Keratinocyte (primary cell): ENCODE measurements around the gene FAT1. TPM values are rescaled to one million over a fixed set of nuclear protein-coding genes. Genes with fewer than 3 reads are reported as not detected.

ENCODE experiments used
- DNase-seq: peaks from one replicate; pipeline ENCODE4 v3.0.0-alpha.2; 2011; ENCODE audit warnings: low read depth, missing footprints, low spot score
- FAIRE-seq: peaks from 2 replicates; lab custom pipeline; 2011; peaks lifted over from hg19 to GRCh38; lab: Jason Lieb, UNC
- H2AFZ ChIP-seq: 2 replicates; pipeline ENCODE4 v1.6.0; 2012; ENCODE audit warnings: low read length, control low read depth, inconsistent platforms; ENCODE audit not compliant: control insufficient read depth
- H3K27ac ChIP-seq: 2 replicates; pipeline ENCODE4 v1.5.1; 2011; ENCODE audit warnings: low read length; ENCODE audit not compliant: control insufficient read depth, insufficient read depth
- H3K27me3 ChIP-seq: 3 replicates; pipeline ENCODE4 v1.6.0; 2011; ENCODE audit warnings: low read length; ENCODE audit not compliant: control insufficient read depth, insufficient read depth; ENCODE audit errors: extremely low read depth
- H3K36me3 ChIP-seq, 2 experiments: 2 replicates in 1 of 2; 3 replicates in 1 of 2; pipeline ENCODE4 v1.5.1; 2011; ENCODE audit warnings: low read length in 2 of 2, mild to moderate bottlenecking in 1 of 2; ENCODE audit not compliant: control insufficient read depth in 2 of 2, insufficient read depth in 2 of 2; ENCODE audit errors: extremely low read depth in 1 of 2
- H3K4me1 ChIP-seq: 3 replicates; pipeline ENCODE4 v1.5.1; 2011; ENCODE audit warnings: low read length; ENCODE audit not compliant: control insufficient read depth, insufficient read depth; ENCODE audit errors: extremely low read depth
- H3K4me2 ChIP-seq: 3 replicates; pipeline ENCODE4 v1.6.0; 2011; ENCODE audit warnings: low read depth, low read length; ENCODE audit not compliant: control insufficient read depth, insufficient read depth; ENCODE audit errors: extremely low read depth
- H3K4me3 ChIP-seq, 3 experiments: fragments of 200-600 bp in 1 of 3; sonication (generic) in 1 of 3; 2 replicates in 2 of 3; 3 replicates in 1 of 3; pipeline ENCODE4 v1.5.1; 2011 to 2016; ENCODE audit warnings: low read length in 3 of 3, mild to moderate bottlenecking in 3 of 3, control low read depth in 2 of 3, inconsistent platforms in 1 of 3, low read depth in 1 of 3, mixed read lengths in 1 of 3, mixed run types in 1 of 3, moderate library complexity in 1 of 3; ENCODE audit not compliant: control insufficient read depth in 2 of 3, insufficient read depth in 2 of 3; ENCODE audit errors: extremely low read depth in 1 of 3
- H3K79me2 ChIP-seq: 2 replicates; pipeline ENCODE4 v1.6.0; 2012; ENCODE audit warnings: low read length; ENCODE audit not compliant: control insufficient read depth, insufficient read depth
- H3K9ac ChIP-seq: 3 replicates; pipeline ENCODE4 v1.6.0; 2011; ENCODE audit warnings: low read length; ENCODE audit not compliant: control insufficient read depth, insufficient read depth; ENCODE audit errors: extremely low read depth
- H3K9me1 ChIP-seq: 3 replicates; pipeline ENCODE4 v1.6.0; 2011; ENCODE audit warnings: low read length; ENCODE audit not compliant: control insufficient read depth, insufficient read depth; ENCODE audit errors: extremely low read depth
- H3K9me3 ChIP-seq: 2 replicates; pipeline ENCODE4 v1.5.1; 2012; ENCODE audit warnings: low read depth, low read length; ENCODE audit not compliant: control insufficient read depth
- H4K20me1 ChIP-seq: 3 replicates; pipeline ENCODE4 v1.6.0; 2011; ENCODE audit warnings: low read length; ENCODE audit not compliant: control insufficient read depth, insufficient read depth; ENCODE audit errors: extremely low read depth
- EZH2 ChIP-seq: IDR thresholded peaks from one replicate; pipeline ENCODE4 v1.6.1; 2012; ENCODE audit warnings: inconsistent platforms, mild to moderate bottlenecking, low read length, moderate library complexity
- dilution Hi-C: fragments of 300-500 bp; cut with MboI; formaldehyde crosslinking; loops from one replicate; pipeline ENCODE4 v1.7.0; 2020; ENCODE audit warnings: low sequenced_read_pairs; ENCODE audit not compliant: extremely low pct_ligation_motif_present
- polyA plus RNA-seq, 5 experiments: library from polyadenylated mRNA; depleted of rRNA in 3 of 5; stranded (reverse) in 3 of 5; stranded (forward) in 1 of 5; unstranded in 1 of 5; fragments of >200 nt; gene quantifications; 1 replicate in 1 of 5; 2 replicates in 3 of 5; 3 replicates in 1 of 5; pipeline versions ENCODE4 v1.2.1 to v1.2.3, GENCODE V29; 2011 to 2012; ENCODE audit warnings: missing spikeins in 2 of 5, low read depth in 1 of 5, low replicate concordance in 1 of 5
- TF ChIP-seq, protein P1 (sequence below), 3 experiments: IDR thresholded peaks in 1 of 3; conservative IDR thresholded peaks in 1 of 3; optimal IDR thresholded peaks in 1 of 3; 2 replicates in 2 of 3; 3 replicates in 1 of 3; pipeline versions ENCODE3 to v1.5.1; 2011; ENCODE audit warnings: low read length in 3 of 3, mild to moderate bottlenecking in 3 of 3, moderate library complexity in 2 of 3, control low read depth in 1 of 3, inconsistent platforms in 1 of 3; ENCODE audit not compliant: insufficient read depth in 2 of 3; ENCODE audit errors: extremely low read depth in 1 of 3

FAT1 gene
- polyA plus RNA-seq, 1 donor (not counting 4 experiments of a cell fraction or from before 2014, with no cell fraction given): 329 TPM

DNA sequence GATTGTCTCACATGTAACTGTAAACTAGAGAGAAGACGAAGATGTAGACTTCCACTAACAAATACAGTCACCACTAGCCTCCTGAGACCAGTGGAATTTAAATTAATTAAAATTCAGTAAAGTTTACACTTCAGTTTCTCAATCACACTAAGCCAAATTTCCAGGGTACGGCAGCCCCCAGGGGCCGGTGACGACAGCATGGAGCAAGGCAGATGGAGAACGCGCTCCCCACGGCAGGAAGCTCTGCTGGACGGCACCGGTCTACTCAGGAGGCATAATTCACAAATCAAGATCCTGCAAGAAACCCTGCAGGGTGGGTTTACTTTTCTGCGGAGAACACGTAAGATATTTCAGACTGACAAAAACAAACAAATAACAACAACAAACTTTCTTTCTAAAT is 80.7 kb downstream of the FAT1 start:
- Histone ChIP-seq H3K4me3 (no peak overlapping the region), H3K9me3 (no peaks in the 10 kb centered on the region), H2AFZ (no peak overlapping the region), H3K9ac (no peak overlapping the region), H3K9me1 (peaks cover 2% of the 10 kb centered on the region), H3K27ac (no peak overlapping the region), H3K4me2 (no peak overlapping the region), H3K27me3 (no peaks in the 10 kb centered on the region), H3K79me2 (peaks cover 92% of the 10 kb centered on the region), H3K4me1 (peaks cover 14% of the 10 kb centered on the region), H3K36me3 (peaks cover 24 to 45% of the 10 kb centered on the region in 2 experiments), H4K20me1 (peaks cover 21% of the 10 kb centered on the region)
- FAIRE-seq: no peak
- no peak for TF ChIP-seq EZH2
- TF ChIP-seq, protein P1, sequence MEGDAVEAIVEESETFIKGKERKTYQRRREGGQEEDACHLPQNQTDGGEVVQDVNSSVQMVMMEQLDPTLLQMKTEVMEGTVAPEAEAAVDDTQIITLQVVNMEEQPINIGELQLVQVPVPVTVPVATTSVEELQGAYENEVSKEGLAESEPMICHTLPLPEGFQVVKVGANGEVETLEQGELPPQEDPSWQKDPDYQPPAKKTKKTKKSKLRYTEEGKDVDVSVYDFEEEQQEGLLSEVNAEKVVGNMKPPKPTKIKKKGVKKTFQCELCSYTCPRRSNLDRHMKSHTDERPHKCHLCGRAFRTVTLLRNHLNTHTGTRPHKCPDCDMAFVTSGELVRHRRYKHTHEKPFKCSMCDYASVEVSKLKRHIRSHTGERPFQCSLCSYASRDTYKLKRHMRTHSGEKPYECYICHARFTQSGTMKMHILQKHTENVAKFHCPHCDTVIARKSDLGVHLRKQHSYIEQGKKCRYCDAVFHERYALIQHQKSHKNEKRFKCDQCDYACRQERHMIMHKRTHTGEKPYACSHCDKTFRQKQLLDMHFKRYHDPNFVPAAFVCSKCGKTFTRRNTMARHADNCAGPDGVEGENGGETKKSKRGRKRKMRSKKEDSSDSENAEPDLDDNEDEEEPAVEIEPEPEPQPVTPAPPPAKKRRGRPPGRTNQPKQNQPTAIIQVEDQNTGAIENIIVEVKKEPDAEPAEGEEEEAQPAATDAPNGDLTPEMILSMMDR (optimal IDR thresholded peaks at IDR 0.05 in 1 of 3, IDR thresholded peaks at IDR 0.05 in 1 of 3, conservative IDR thresholded peaks at IDR 0.05 in 1 of 3; ENCODE audit: extremely low read depth in 1 of 3, insufficient read depth in 2 of 3, low read length in 3 of 3): no peak
- dilution Hi-C loops: no loop called here
- no peak for DNase-seq

DNA sequence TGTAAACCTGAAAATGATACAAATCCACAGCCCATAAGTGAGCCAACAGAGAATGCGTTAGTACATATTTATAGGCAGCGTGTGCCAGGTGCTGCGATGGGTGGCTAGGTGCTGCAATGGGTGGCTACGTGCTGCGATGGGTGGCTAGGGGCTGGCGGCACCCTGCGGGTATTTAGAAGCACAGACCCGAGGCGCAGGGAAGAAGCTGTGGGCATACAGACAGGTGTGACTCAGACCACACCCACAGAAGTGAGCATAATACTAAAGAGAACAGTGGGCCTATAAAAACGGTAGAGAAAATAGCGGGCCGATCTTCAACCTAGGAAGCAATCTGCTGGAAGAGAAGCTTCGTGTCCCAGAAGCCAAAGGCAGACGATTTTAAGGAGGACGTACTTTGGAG is 81.1 kb downstream of the FAT1 start:
- Histone ChIP-seq H2AFZ (no peak overlapping the region), H3K36me3 (peaks cover 21 to 46% of the 10 kb centered on the region in 2 experiments), H3K9me1 (peaks cover 2% of the 10 kb centered on the region), H3K9me3 (no peaks in the 10 kb centered on the region), H3K4me2 (no peak overlapping the region), H3K27me3 (no peaks in the 10 kb centered on the region), H3K79me2 (peaks cover 92% of the 10 kb centered on the region), H3K4me3 (no peak overlapping the region), H3K4me1 (peaks cover 14% of the 10 kb centered on the region), H4K20me1 (peaks cover 21% of the 10 kb centered on the region), H3K27ac (no peak overlapping the region), H3K9ac (no peak overlapping the region)
- dilution Hi-C loops: no loop called here
- no peak for FAIRE-seq
- no peak for DNase-seq
- TF ChIP-seq, protein P1 (optimal IDR thresholded peaks at IDR 0.05 in 1 of 3, IDR thresholded peaks at IDR 0.05 in 1 of 3, conservative IDR thresholded peaks at IDR 0.05 in 1 of 3; ENCODE audit: extremely low read depth in 1 of 3, insufficient read depth in 2 of 3, low read length in 3 of 3): no peak
- TF ChIP-seq EZH2: no peak
